ENCODE measurements around the gene PIP.

GRCh38 chr7:143148651-143149050 is 16.8 kb downstream of the PIP start:
- TF ChIP-seq, protein P1, sequence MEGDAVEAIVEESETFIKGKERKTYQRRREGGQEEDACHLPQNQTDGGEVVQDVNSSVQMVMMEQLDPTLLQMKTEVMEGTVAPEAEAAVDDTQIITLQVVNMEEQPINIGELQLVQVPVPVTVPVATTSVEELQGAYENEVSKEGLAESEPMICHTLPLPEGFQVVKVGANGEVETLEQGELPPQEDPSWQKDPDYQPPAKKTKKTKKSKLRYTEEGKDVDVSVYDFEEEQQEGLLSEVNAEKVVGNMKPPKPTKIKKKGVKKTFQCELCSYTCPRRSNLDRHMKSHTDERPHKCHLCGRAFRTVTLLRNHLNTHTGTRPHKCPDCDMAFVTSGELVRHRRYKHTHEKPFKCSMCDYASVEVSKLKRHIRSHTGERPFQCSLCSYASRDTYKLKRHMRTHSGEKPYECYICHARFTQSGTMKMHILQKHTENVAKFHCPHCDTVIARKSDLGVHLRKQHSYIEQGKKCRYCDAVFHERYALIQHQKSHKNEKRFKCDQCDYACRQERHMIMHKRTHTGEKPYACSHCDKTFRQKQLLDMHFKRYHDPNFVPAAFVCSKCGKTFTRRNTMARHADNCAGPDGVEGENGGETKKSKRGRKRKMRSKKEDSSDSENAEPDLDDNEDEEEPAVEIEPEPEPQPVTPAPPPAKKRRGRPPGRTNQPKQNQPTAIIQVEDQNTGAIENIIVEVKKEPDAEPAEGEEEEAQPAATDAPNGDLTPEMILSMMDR (IDR thresholded peaks at IDR 0.05; ENCODE audit: insufficient read depth, low read length, poor library complexity, severe bottlenecking), result no peak
- no peak for TF ChIP-seq EZH2phosphoT487 (conservative IDR thresholded peaks at IDR 0.05; ENCODE audit: low read length)
